Hepatocyte (in vitro differentiated cells): ENCODE results near the gene CTDNEP1. TPM values are rescaled to one million over a fixed set of nuclear protein-coding genes. Genes with fewer than 3 reads are reported as not detected.

ENCODE experiments used
- DNase-seq: peaks from one replicate; pipeline ENCODE4 v3.0.0-alpha.2; 2016; ENCODE audit warnings: low spot score
- H2AFZ ChIP-seq: fragments of 200-600 bp; sonication (generic); 2 replicates; pipeline ENCODE4 v1.6.0; 2016; ENCODE audit warnings: antibody characterized with exemption, mild to moderate bottlenecking
- H3K27ac ChIP-seq: fragments of 200-600 bp; sonication (generic); 2 replicates; pipeline ENCODE4 v1.5.1; 2016; ENCODE audit warnings: mild to moderate bottlenecking
- H3K27me3 ChIP-seq: fragments of 200-600 bp; sonication (generic); 2 replicates; pipeline ENCODE4 v1.6.1; 2016
- H3K36me3 ChIP-seq: fragments of 200-600 bp; sonication (generic); replicated peaks from 2 replicates; pipeline ENCODE4 v1.5.1; 2016; ENCODE audit warnings: low read depth; ENCODE audit not compliant: insufficient read depth
- H3K4me1 ChIP-seq: fragments of 200-600 bp; sonication (generic); 2 replicates; pipeline ENCODE4 v1.5.1; 2016; ENCODE audit warnings: mild to moderate bottlenecking, moderate library complexity; ENCODE audit not compliant: insufficient read depth
- H3K4me2 ChIP-seq: fragments of 200-600 bp; sonication (generic); 2 replicates; pipeline ENCODE4 v1.6.0; 2016
- H3K4me3 ChIP-seq: fragments of 200-600 bp; sonication (generic); 2 replicates; pipeline ENCODE4 v1.5.1; 2016; ENCODE audit warnings: mild to moderate bottlenecking
- H3K79me2 ChIP-seq: fragments of 200-600 bp; sonication (generic); 2 replicates; pipeline ENCODE4 v1.6.0; 2017; ENCODE audit warnings: mild to moderate bottlenecking
- H3K9me2 ChIP-seq: fragments of 200-600 bp; sonication (generic); replicated peaks from 2 replicates; pipeline ENCODE4 v1.6.0; 2017; ENCODE audit warnings: mild to moderate bottlenecking; ENCODE audit not compliant: insufficient read depth
- H3K9me3 ChIP-seq: fragments of 200-600 bp; sonication (generic); 2 replicates; pipeline ENCODE4 v1.5.1; 2016; ENCODE audit warnings: low read depth, mild to moderate bottlenecking
- H4K20me1 ChIP-seq: fragments of 200-600 bp; sonication (generic); 2 replicates; pipeline ENCODE4 v1.6.0; 2016; ENCODE audit warnings: mild to moderate bottlenecking; ENCODE audit not compliant: insufficient read depth, poor library complexity, severe bottlenecking
- EZH2 ChIP-seq: fragments of 200-600 bp; sonication (generic); IDR thresholded peaks from 2 replicates; pipeline ENCODE4 v1.6.1; 2016; ENCODE audit warnings: antibody characterized with exemption, mild to moderate bottlenecking, borderline replicate concordance
- EZH2phosphoT487 ChIP-seq: fragments of 200-600 bp; sonication (generic); IDR thresholded peaks from one replicate; pipeline ENCODE4 v1.6.1; 2018; ENCODE audit warnings: antibody characterized with exemption, mild to moderate bottlenecking, low read depth, moderate library complexity; ENCODE audit not compliant: unreplicated experiment, severe bottlenecking
- WGBS: methylation state at CpG from one replicate; pipeline ENCODE4 v1.1.6; 2016; ENCODE audit warnings: low lambda C conversion rate; ENCODE audit errors: missing lambda C conversion rate; 5-methylcytosine and 5-hydroxymethylcytosine counted together
- polyA plus RNA-seq: library from polyadenylated mRNA; unstranded; fragments of >200 nt; fragmentation: Nextera tagmentation; extraction: Ambion mirVana; gene quantifications from 2 replicates; pipeline ENCODE4 v1.2.1, GENCODE V29; 2016
- total RNA-seq: library from RNA; depleted of rRNA; stranded (reverse); fragments of >200 nt; gene quantifications from 2 replicates; pipeline ENCODE4 v1.2.3, GENCODE V29; 2014
- TF ChIP-seq, protein P1 (sequence below): fragments of 200-600 bp; sonication (generic); IDR thresholded peaks from 2 replicates; pipeline ENCODE4 v1.5.1; 2016; ENCODE audit warnings: antibody characterized with exemption, mild to moderate bottlenecking; ENCODE audit not compliant: poor library complexity

Gene CTDNEP1
- total and polyA plus RNA-seq, 2 experiments from 2014 or later: 44.6 to 86.9 TPM

DNA sequence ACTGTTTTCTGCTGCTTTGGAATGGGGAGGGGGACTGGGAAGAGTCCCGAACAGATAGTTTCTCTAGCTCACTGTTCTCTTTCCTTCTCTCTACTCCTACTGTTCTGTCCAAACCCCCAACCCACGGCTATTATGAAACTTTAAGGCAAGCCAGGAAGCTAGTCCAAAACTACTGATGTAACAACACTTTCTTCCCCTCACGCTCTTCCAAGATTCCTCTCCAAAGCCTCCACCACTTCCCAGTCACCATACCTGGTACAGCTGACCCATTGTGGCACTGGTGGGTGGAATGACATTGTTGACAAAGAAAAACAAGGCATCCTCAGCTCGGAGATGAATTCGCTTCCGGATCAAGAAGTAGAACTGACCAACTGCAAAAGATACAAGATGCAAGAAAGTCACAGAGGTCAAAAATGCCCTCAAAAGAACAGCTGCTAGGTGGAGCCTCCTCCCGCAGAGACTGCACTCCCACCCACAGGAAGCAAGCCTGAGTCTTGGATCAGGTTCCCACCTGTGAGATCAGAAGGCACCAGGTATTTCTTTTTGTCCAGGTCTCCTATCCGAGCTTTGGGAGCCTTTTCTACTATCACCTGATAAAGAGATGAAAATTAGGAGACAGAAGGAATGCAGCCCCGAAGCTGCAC, 10.3 kb downstream of the CTDNEP1 start:
- Histone ChIP-seq H3K79me2 (peaks cover 59% of the 10 kb centered on the region), H3K9me3 (no peaks in the 10 kb centered on the region), H3K9me2 (no peaks in the 10 kb centered on the region), H3K4me1 (peaks cover 21% of the 10 kb centered on the region), H3K4me2 (peak overlapping the region; percentile 85), H2AFZ (no peak overlapping the region), H4K20me1 (no peaks in the 10 kb centered on the region), H3K27ac (peak overlapping the region; percentile 97), H3K27me3 (no peaks in the 10 kb centered on the region), H3K36me3 (no peaks in the 10 kb centered on the region), H3K4me3 (peak overlapping the region; percentile 61)
- DNase-seq: no peak
- TF ChIP-seq, protein P1, sequence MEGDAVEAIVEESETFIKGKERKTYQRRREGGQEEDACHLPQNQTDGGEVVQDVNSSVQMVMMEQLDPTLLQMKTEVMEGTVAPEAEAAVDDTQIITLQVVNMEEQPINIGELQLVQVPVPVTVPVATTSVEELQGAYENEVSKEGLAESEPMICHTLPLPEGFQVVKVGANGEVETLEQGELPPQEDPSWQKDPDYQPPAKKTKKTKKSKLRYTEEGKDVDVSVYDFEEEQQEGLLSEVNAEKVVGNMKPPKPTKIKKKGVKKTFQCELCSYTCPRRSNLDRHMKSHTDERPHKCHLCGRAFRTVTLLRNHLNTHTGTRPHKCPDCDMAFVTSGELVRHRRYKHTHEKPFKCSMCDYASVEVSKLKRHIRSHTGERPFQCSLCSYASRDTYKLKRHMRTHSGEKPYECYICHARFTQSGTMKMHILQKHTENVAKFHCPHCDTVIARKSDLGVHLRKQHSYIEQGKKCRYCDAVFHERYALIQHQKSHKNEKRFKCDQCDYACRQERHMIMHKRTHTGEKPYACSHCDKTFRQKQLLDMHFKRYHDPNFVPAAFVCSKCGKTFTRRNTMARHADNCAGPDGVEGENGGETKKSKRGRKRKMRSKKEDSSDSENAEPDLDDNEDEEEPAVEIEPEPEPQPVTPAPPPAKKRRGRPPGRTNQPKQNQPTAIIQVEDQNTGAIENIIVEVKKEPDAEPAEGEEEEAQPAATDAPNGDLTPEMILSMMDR: no peak
- TF ChIP-seq EZH2: no peak
- 39% methylated on average over 9 of the region's 9 CpGs for WGBS

DNA sequence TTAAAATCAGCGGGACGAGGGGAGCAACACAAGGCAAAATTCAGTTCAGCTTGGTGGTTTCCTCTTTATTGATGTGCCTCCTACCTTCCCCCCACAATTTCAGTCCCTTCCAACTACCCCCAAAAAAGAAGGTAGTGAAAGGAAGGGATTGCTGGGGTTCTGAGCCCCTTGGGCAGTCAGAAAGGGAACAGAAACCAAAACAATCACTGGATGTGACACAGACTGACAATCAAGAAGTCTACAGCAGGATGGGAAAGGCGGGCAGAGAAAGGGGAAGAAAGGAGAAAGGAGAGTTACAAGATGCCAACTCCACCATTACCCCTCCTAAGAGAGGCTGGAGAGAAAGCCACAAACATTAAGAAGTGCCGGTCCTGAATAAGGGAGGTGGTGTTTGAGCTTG, 11.2 kb downstream of the CTDNEP1 start:
- H3K4me3 ChIP-seq: peak overlapping the region; percentile 61
- DNase-seq: no peak
- H3K9me2 ChIP-seq: no peaks in the 10 kb centered on the region
- H3K36me3 ChIP-seq: no peaks in the 10 kb centered on the region
- WGBS: 80% methylated on average over 4 of the region's 4 CpGs
- no peak overlapping the region for H2AFZ ChIP-seq
- H3K27me3 ChIP-seq: no peaks in the 10 kb centered on the region
- H3K4me2 ChIP-seq: peak overlapping the region; percentile 85
- no peaks in the 10 kb centered on the region for H3K9me3 ChIP-seq
- no peaks in the 10 kb centered on the region for H4K20me1 ChIP-seq
- H3K27ac ChIP-seq: peak overlapping the region; percentile 97
- peaks cover 61% of the 10 kb centered on the region for H3K79me2 ChIP-seq
- TF ChIP-seq, protein P1: no peak
- TF ChIP-seq EZH2 (no peak), EZH2phosphoT487 (no peak)
- H3K4me1 ChIP-seq: peaks cover 21% of the 10 kb centered on the region

DNA sequence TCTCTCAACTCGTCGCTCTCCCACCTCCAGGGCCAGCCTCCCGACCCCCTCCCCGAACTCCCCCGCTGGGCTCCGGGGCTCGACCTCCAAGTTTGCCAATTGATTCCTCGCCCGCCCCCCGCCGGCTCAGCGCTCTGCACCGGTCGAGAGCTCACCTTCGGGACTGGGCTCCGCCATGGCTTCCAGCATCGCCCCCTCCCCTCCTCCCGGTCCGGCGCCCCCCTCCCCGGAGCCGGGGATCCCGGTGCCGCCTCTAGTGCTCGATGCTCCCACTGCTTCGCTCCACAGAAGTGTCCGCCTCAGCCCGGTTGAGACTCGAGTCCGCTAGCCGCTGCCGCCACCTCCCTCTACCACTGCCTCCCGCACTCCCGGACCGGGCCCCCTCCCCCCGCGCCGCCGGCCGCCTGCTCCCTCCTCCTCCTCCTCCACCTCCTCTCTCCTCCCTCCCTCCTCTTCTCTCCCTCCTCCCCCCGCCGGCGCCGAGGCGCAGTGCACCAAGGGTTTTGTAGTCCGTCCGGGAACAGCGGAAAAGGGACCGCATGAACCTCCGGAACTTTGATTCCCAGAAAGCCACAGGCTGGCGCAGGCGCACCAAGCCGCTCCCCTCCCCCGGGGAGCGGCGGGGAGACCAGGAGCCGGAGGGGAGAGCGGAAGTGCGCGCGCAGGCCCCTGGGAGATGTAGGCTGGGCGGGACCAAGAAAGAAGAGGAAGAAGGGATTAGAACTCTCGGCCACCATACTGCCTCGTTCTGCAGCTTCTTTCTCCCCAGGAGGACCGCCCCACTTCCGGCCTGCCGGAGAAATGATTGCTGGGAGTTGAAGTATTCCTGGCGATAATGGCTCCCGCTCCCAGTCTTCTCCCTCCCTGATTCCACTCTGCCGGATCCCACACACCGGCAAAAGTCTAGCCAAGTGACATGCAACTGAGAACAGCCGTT, 12.2 kb downstream of the CTDNEP1 start, which contains the start of gene PHF23:
Gene PHF23, minus strand, starts transcription at position 367 of the 937 bp plus-strand sequence. Its CDS starts 178 bp downstream, at position 189.
- no peaks in the 10 kb centered on the region for H4K20me1 ChIP-seq
- H3K4me2 ChIP-seq: peak within 1 kb of the TSS; percentile 92
- H3K9me2 ChIP-seq: no peaks in the 10 kb centered on the region
- H3K27me3 ChIP-seq: no peaks in the 10 kb centered on the region
- H3K79me2 ChIP-seq: peaks cover 64% of the 10 kb centered on the region
- H3K36me3 ChIP-seq: no peaks in the 10 kb centered on the region
- peaks cover 30% of the 10 kb centered on the region for H3K4me1 ChIP-seq
- H3K4me3 ChIP-seq: peak within 1 kb of the TSS; percentile 65
- WGBS: 2% methylated on average over 37 of the region's 72 CpGs
- H3K27ac ChIP-seq: peak within 1 kb of the TSS; percentile 98
- TF ChIP-seq EZH2 (no peak), EZH2phosphoT487 (no peak)
- TF ChIP-seq, protein P1: no peak
- H2AFZ ChIP-seq: peak within 1 kb of the TSS; percentile 11
- DNase-seq: peak; percentile 100
- H3K9me3 ChIP-seq: no peaks in the 10 kb centered on the region
